H1 (cell line): ENCODE results near the gene VSIG2. TPM values are rescaled to one million over a fixed set of nuclear protein-coding genes. Genes with fewer than 3 reads are reported as not detected.

ENCODE experiments used
- CREB1 ChIP-seq: IDR thresholded peaks from 2 replicates; pipeline ENCODE4 v1.6.1; 2012; ENCODE audit warnings: inconsistent platforms
- SP2 ChIP-seq: IDR thresholded peaks from 2 replicates; pipeline ENCODE4 v1.6.1; 2012; ENCODE audit warnings: mild to moderate bottlenecking, low read length, inconsistent platforms
- polyA plus RNA-seq, 7 experiments: library from polyadenylated mRNA; depleted of rRNA in 3 of 7; stranded (reverse) in 5 of 7; unstranded in 2 of 7; fragments of >200 nt in 5 of 7; fragments of 200-250 nt in 2 of 7; gene quantifications; 1 replicate in 5 of 7; 2 replicates in 1 of 7; 4 replicates in 1 of 7; pipeline versions ENCODE4 v1.2.1 to v1.2.3, GENCODE V29; 2011 to 2013; ENCODE audit warnings: missing spikeins in 2 of 7, mixed read lengths in 2 of 7
- total RNA-seq: library from RNA; stranded (reverse); fragmentation: NEBNext Ultra II Directional; extraction: Animal tissue kit (Norgen Biotek cat#: 25700); gene quantifications from 2 replicates; pipeline ENCODE4 v1.2.1, GENCODE V29; 2021
- TF ChIP-seq, protein P1 (sequence below): fragments of 300-600 bp; sonication (generic); IDR thresholded peaks from 2 replicates; pipeline ENCODE4 v1.7.1; 2012; ENCODE audit warnings: low read length, moderate library complexity, mild to moderate bottlenecking, inconsistent platforms; ENCODE audit not compliant: insufficient replicate concordance

VSIG2 gene
- total and polyA plus RNA-seq, 2 of the 8 experiments (the other 6 are each of a cell fraction or from before 2014, with no cell fraction given), result 0.18 TPM; not detected in 1

DNA sequence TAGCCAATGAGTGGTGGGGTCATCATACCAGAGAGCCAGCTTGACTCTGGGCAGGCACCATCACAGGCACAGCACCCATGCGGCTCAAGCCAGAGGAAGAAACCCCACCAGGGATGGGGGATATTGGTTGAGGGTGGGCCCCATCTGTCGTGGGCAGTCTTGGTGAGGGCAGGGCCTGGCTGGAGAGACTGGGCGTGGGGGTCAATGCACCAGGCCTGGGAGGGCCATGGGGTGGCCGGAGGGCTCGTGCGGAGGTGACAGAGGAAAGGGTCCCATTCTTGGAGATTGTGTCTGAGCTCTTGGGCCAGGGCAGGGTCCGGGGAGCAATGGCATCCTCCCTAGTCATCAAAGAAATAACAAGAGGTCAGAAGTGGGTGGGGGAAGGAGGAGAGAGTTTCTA lies 1.6 kb upstream of the VSIG2 start (continued):
- TF ChIP-seq, protein P1, sequence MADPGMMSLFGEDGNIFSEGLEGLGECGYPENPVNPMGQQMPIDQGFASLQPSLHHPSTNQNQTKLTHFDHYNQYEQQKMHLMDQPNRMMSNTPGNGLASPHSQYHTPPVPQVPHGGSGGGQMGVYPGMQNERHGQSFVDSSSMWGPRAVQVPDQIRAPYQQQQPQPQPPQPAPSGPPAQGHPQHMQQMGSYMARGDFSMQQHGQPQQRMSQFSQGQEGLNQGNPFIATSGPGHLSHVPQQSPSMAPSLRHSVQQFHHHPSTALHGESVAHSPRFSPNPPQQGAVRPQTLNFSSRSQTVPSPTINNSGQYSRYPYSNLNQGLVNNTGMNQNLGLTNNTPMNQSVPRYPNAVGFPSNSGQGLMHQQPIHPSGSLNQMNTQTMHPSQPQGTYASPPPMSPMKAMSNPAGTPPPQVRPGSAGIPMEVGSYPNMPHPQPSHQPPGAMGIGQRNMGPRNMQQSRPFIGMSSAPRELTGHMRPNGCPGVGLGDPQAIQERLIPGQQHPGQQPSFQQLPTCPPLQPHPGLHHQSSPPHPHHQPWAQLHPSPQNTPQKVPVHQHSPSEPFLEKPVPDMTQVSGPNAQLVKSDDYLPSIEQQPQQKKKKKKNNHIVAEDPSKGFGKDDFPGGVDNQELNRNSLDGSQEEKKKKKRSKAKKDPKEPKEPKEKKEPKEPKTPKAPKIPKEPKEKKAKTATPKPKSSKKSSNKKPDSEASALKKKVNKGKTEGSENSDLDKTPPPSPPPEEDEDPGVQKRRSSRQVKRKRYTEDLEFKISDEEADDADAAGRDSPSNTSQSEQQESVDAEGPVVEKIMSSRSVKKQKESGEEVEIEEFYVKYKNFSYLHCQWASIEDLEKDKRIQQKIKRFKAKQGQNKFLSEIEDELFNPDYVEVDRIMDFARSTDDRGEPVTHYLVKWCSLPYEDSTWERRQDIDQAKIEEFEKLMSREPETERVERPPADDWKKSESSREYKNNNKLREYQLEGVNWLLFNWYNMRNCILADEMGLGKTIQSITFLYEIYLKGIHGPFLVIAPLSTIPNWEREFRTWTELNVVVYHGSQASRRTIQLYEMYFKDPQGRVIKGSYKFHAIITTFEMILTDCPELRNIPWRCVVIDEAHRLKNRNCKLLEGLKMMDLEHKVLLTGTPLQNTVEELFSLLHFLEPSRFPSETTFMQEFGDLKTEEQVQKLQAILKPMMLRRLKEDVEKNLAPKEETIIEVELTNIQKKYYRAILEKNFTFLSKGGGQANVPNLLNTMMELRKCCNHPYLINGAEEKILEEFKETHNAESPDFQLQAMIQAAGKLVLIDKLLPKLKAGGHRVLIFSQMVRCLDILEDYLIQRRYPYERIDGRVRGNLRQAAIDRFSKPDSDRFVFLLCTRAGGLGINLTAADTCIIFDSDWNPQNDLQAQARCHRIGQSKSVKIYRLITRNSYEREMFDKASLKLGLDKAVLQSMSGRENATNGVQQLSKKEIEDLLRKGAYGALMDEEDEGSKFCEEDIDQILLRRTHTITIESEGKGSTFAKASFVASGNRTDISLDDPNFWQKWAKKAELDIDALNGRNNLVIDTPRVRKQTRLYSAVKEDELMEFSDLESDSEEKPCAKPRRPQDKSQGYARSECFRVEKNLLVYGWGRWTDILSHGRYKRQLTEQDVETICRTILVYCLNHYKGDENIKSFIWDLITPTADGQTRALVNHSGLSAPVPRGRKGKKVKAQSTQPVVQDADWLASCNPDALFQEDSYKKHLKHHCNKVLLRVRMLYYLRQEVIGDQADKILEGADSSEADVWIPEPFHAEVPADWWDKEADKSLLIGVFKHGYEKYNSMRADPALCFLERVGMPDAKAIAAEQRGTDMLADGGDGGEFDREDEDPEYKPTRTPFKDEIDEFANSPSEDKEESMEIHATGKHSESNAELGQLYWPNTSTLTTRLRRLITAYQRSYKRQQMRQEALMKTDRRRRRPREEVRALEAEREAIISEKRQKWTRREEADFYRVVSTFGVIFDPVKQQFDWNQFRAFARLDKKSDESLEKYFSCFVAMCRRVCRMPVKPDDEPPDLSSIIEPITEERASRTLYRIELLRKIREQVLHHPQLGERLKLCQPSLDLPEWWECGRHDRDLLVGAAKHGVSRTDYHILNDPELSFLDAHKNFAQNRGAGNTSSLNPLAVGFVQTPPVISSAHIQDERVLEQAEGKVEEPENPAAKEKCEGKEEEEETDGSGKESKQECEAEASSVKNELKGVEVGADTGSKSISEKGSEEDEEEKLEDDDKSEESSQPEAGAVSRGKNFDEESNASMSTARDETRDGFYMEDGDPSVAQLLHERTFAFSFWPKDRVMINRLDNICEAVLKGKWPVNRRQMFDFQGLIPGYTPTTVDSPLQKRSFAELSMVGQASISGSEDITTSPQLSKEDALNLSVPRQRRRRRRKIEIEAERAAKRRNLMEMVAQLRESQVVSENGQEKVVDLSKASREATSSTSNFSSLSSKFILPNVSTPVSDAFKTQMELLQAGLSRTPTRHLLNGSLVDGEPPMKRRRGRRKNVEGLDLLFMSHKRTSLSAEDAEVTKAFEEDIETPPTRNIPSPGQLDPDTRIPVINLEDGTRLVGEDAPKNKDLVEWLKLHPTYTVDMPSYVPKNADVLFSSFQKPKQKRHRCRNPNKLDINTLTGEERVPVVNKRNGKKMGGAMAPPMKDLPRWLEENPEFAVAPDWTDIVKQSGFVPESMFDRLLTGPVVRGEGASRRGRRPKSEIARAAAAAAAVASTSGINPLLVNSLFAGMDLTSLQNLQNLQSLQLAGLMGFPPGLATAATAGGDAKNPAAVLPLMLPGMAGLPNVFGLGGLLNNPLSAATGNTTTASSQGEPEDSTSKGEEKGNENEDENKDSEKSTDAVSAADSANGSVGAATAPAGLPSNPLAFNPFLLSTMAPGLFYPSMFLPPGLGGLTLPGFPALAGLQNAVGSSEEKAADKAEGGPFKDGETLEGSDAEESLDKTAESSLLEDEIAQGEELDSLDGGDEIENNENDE, result no peak
- TF ChIP-seq SP2, result no peak
- no peak for TF ChIP-seq CREB1
- TF ChIP-seq, all 59 proteins: peak for 0
